Right cardiac atrium (tissue), 5 donors: ENCODE data around the gene SNX5. TPM values are rescaled to one million over a fixed set of nuclear protein-coding genes. Genes with fewer than 3 reads are reported as not detected.

ENCODE experiments used
- ATAC-seq, 2 donors: fragments of 200-7000 bp; cut with Tn5 transposase; one replicate each; pipeline versions ENCODE4 v1.8.0 to v1.9.1; 2020; ENCODE audit warnings: moderate library complexity in 2 of 2, mild to moderate bottlenecking in 1 of 2
- DNase-seq, 3 donors: peaks; one replicate each; pipeline ENCODE4 v3.0.0-alpha.2; 2020
- H3K27ac ChIP-seq: one replicate; pipeline ENCODE4 v1.5.1; 2013; ENCODE audit warnings: mild to moderate bottlenecking, low read length, control low read depth, moderate library complexity
- H3K27me3 ChIP-seq: one replicate; pipeline ENCODE4 v1.6.1; 2013; ENCODE audit not compliant: control insufficient read depth, insufficient read depth
- H3K4me1 ChIP-seq: one replicate; pipeline ENCODE4 v1.6.1; 2013; ENCODE audit warnings: low read length; ENCODE audit not compliant: control insufficient read depth, insufficient read depth
- H3K4me3 ChIP-seq: one replicate; pipeline ENCODE4 v1.5.1; 2013; ENCODE audit warnings: low read length, control low read depth
- H3K9me3 ChIP-seq: one replicate; pipeline ENCODE4 v1.6.1; 2013; ENCODE audit warnings: low read length; ENCODE audit not compliant: control insufficient read depth
- WGBS: extraction: QIAGEN DNeasy Blood & Tissue Kit; methylation state at CpG from one replicate; pipeline ENCODE4 v1.1.7; 2013; 5-methylcytosine and 5-hydroxymethylcytosine counted together
- intact Hi-C, 4 donors: fragments of 100-400 bp; cut with DNase I; formaldehyde crosslinking; loops; one replicate each; pipeline versions ENCODE4 v1.11.0 to v1.14.0; 2022 to 2023
- polyA plus RNA-seq: library from polyadenylated mRNA; stranded (reverse); fragments of 200-250 nt; gene quantifications from one replicate; pipeline ENCODE4 v1.2.3, GENCODE V29; 2013
- total RNA-seq, 4 donors: library from RNA; stranded (reverse); fragmentation: NEBNext Ultra II Directional; extraction: Animal tissue kit (Norgen Biotek cat#: 25700); gene quantifications; one replicate each; pipeline ENCODE4 v1.2.1, GENCODE V29; 2021
- donor health status: healthy with polysubstance abuse.
- donor health status: DM: no; HTN: yes; CAD: no.
- donor health status: DM: no; HTN: no; CAD: no.
- donor health status: DM: no; HTN: yes; CAD: no; lungs with severe emphysema.
- donor health status: DM: yes; HTN: yes; CAD: no.

SNX5 gene
- total and polyA plus RNA-seq, 5 donors = 46.7 to 53.9 (median 47.8) TPM

DNA sequence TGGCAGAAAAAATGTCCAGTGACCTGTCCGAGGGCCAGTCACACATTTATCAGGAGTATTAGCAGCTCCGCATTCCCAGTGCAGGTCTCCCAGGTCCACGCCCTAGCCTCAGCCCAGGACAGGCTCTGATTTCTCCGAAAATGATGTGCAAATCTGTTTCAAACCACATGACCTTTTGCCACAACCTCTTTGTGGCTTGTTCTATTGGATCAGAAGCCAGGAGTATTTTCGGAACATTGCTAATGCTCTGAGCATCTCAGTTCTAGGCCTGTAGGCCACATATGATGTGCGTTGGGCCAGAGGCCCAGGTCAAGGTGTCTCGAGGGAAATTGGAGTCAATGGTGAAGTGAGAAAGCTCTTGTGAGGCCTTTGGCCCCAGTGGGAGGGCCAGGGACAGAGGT is 40.4 kb downstream of the SNX5 start:
- Histone ChIP-seq H3K9me3 (no peaks in the 10 kb centered on the region), H3K27me3 (no peaks in the 10 kb centered on the region), H3K4me3 (no peak overlapping the region), H3K4me1 (peaks cover 3% of the 10 kb centered on the region), H3K27ac (no peak overlapping the region)
- WGBS = 67% methylated on average over 7 of the region's 7 CpGs
- intact Hi-C loops = no loop called here
- peak; percentile 12 to 27 for ATAC-seq
- no peak for DNase-seq

DNA sequence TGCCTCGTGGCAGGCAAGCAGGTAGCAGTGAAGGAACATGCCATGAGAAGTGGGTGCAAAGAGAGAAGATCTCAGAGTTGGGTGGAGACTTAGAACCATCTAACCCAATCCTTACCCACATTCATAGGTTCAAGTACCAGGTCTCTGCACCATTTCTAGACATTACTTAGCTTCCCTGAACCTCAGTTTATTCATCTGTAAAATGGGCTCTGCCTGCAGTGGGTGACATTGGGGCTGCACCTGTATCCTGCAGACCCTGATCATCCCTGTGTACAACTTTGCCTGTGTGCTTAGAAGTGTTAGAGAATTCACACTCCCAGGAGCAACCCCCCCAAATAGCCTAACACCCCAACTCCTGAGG is 42.7 kb downstream of the SNX5 start:
- intact Hi-C loops = no loop called here
- 55% methylated on average over 1 of the region's 1 CpG for WGBS

DNA sequence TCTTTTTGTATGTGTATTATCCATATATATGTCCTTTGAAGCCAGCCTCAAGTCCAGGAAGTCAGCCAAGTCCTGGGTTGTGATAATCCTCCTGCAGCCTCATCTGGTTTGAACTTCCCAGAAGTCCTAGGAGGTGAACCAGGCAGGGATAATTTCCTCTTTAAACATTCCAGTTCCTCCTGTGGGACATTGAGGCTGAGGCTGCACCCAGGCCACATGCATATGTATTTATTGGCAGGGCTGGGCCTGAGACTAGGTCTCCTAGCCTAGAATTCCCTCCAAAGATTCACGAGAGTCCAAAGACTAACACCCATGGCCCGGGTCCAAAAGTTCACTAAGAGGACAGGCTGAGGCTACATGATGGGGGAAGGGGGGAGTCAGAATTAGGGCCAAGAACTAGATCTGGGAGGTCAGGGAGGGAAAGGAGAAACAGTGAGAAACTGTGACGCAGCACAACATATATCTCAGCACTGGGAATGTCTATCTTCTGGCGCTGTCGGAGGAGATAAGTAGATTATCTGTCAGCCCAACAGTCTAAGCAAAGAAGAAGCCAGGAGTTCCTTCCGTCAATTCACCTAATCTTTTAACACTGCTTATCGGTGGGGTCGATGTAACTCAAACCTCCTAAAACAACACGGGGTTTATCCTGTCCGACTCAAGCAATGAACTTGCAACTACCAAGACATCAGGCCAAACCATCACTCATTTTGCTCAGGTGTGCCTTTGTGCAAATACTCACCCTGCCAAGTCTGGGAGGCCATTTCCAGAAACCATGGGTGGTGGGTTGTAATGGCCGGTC is 43.3 kb downstream of the SNX5 start:
- H3K27me3 ChIP-seq = no peaks in the 10 kb centered on the region
- H3K9me3 ChIP-seq = no peaks in the 10 kb centered on the region
- intact Hi-C loops = no loop called here
- H3K4me3 ChIP-seq = no peak overlapping the region
- H3K4me1 ChIP-seq = peaks cover 3% of the 10 kb centered on the region
- H3K27ac ChIP-seq = no peak overlapping the region
- 32% methylated on average over 11 of the region's 11 CpGs for WGBS
- DNase-seq (peak in 2 of 3 donors; percentile 46 to 74), ATAC-seq (peak; percentile 64 to 66)

More for the DNA sequence above, 42.7 kb downstream of the SNX5 start:
- ATAC-seq (no peak), DNase-seq (no peak)
- H3K9me3 ChIP-seq = no peaks in the 10 kb centered on the region
- H3K4me3 ChIP-seq = no peak overlapping the region
- no peaks in the 10 kb centered on the region for H3K27me3 ChIP-seq
- peaks cover 3% of the 10 kb centered on the region for H3K4me1 ChIP-seq
- H3K27ac ChIP-seq = no peak overlapping the region

DNA sequence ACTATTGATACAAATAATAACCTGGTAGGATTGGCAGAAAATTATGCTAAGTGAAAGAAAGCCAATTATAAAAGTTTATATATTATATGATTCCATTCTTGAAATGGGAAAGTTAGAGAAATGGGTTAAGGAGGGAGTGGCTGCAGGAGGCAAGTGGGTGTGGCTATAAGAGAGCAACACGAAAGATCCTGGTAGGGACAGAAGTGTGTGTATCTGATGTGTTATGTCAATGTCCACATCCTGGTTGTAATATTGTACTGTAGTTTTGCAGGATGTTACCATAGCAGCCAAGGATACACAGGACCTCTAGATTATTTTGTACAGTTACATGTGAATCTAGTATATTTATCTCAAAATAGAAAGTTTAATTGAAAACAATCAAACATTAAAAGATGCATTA is 46.8 kb downstream of the SNX5 start:
- Histone ChIP-seq H3K9me3 (no peaks in the 10 kb centered on the region), H3K4me1 (peaks cover 3% of the 10 kb centered on the region)
- ATAC-seq = no peak

DNA sequence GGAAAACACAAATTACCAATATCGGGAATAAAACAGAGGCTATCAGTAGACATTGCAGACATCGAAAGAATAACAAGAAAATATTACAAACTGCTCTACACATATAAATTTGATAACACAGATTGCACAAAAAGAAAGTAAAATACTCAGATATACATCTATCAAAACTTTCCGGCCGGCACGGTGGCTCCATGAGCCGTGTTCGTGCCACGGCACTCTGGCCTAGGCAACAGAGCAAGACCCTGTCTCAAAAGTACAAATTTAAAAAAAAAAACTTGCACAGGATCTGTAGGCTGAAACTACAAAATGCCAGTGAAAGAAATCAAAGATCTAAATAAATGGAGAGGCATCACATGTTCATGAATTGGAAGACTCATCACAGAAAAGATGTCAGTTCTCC is 49.4 kb downstream of the SNX5 start:
- no peak overlapping the region for H3K27ac ChIP-seq
- intact Hi-C loops = no loop called here
- no peaks in the 10 kb centered on the region for H3K9me3 ChIP-seq
- H3K4me3 ChIP-seq = no peak overlapping the region
- no peaks in the 10 kb centered on the region for H3K27me3 ChIP-seq
- H3K4me1 ChIP-seq = no peaks in the 10 kb centered on the region
- DNase-seq (no peak), ATAC-seq (no peak)
- 97% methylated on average over 8 of the region's 8 CpGs for WGBS

More for the DNA sequence above, 46.8 kb downstream of the SNX5 start:
- 13% methylated on average over 1 of the region's 1 CpG for WGBS
- Histone ChIP-seq H3K27me3 (no peaks in the 10 kb centered on the region), H3K27ac (no peak overlapping the region), H3K4me3 (no peak overlapping the region)
- intact Hi-C loops = no loop called here
- no peak for DNase-seq

DNA sequence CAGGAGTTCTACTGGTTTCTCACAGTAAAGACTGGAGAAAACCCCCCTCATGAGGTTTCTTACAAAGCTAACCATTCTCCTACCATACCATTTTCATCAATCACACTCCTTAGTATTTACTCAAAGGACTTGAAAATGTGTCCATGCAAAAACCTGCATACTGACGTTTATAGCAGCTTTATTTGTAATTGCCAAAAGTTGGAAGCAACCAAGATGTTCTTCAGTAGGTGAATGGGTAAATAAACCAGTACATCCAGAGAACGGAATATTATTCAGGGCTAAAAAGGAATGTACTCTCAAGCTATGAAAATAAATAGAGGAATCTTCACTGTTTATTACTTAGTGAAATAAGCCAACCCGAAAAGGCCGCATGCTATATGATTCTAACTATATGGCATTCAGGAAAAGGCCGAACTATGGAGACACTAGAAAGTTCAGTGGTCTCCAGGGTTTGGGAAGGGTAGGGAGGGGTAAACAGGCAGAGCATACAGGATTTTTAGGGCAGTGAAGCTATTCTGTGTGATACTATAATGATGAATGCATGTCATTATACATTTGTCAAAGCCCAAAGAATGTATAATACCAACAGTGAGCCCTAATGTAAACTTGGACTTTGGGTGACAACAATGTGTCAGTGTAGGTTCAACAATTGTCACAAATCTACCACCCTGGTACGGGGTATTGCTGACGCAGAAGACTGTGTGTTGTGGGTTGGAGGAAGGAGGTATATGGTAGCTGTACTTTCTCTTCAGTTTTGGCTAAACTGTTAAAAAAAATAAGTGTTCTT is 50.6 kb downstream of the SNX5 start:
- ATAC-seq = no peak
- Histone ChIP-seq H3K27me3 (no peaks in the 10 kb centered on the region), H3K4me3 (no peak overlapping the region), H3K9me3 (no peaks in the 10 kb centered on the region), H3K27ac (no peak overlapping the region), H3K4me1 (no peaks in the 10 kb centered on the region)
- DNase-seq = no peak
- 90% methylated on average over 7 of the region's 7 CpGs for WGBS
- intact Hi-C loops = no loop called here

DNA sequence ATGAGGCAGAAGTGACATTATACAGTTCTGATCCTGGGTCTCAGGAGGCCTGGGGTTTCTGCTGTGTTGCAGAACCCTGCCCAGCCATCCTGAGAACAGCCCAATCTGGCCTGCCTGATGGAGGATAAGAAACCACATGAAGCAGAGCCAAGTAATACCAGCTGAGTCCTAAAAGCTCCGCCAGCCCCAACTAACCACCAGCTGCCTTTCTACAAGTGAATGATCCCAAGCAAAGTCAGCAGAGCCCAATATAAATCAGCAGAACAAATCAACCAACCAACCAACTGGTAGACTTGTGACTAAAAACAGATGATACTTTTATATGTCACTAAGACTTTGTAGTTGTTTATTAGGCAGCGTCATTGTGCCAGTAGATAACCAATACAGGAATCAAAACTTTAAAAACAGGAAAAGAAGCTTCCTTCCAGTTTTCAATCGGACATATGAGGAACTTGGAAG is 52.1 kb downstream of the SNX5 start:
- intact Hi-C loops = no loop called here
- Histone ChIP-seq H3K9me3 (no peaks in the 10 kb centered on the region), H3K4me3 (no peak overlapping the region), H3K27me3 (no peaks in the 10 kb centered on the region), H3K27ac (no peak overlapping the region), H3K4me1 (no peaks in the 10 kb centered on the region)
- DNase-seq (no peak), ATAC-seq (no peak)
- 49% methylated on average over 3 of the region's 3 CpGs for WGBS

DNA sequence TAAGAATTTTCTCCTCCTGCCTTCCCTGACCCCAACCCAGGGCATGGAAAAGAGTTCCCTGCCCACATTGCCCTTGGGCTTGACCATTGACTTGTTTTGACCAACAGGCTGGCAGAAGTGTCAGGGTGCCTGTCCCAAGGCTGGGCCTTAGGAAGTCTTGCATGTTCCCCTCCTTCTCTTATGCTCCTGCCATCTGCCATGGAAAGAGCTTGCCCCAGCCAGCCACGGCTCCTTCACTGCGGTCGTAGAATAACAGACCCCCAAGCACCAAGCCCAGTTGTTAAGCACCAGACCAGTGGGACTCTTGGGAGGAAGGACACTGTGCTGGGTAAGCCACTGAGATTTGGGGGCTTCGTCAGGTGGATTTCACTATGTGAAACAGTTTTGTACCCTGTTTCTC is 53.6 kb downstream of the SNX5 start:
- 87% methylated on average over 4 of the region's 4 CpGs for WGBS
- ATAC-seq (no peak), DNase-seq (no peak)
- intact Hi-C loops = no loop called here
- Histone ChIP-seq H3K4me3 (no peak overlapping the region), H3K9me3 (no peaks in the 10 kb centered on the region), H3K27me3 (no peaks in the 10 kb centered on the region), H3K27ac (no peak overlapping the region), H3K4me1 (peaks cover 2% of the 10 kb centered on the region)

DNA sequence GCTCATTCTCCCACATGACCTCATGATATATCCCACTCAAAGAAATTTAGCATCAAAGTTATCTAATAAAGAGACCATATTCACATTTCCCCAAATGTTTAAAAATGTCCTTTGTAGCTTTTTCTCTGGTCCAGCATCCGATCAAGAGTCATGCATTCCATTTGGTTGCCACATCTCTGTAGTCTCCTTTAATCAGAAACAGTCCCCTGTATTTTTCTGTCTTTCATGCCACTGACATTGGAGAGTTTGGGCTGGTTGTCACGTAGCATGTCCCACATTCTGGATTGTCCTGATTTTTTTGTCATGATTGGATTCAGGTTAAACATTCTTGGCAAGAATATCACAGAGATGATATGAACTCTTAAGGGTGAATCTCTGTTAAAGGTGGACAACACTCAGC is 55.7 kb downstream of the SNX5 start:
- Histone ChIP-seq H3K4me1 (peaks cover 2% of the 10 kb centered on the region), H3K9me3 (no peaks in the 10 kb centered on the region), H3K27me3 (no peaks in the 10 kb centered on the region), H3K27ac (no peak overlapping the region), H3K4me3 (no peak overlapping the region)
- intact Hi-C loops = no loop called here
- ATAC-seq = no peak
- WGBS = 82% methylated on average over 2 of the region's 2 CpGs
- no peak for DNase-seq

DNA sequence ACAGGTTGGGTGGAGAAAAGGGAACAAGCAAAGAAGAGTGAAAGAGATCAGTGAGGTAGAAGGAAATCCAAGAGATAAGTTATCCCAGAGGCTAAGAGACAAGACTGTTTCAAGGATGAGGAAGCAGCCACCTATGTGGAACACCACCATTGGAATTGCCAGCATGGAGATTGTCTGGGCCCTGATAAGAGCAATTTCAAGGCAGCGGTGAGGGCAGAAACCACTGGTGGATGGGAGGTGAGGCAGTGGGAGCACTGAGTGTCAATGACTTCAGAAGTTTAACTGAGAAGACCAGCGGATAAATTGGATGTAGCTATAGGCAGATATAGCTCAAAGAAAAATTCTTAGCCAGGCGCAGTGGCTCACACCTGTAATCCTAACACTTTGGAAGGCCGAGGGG is 56.7 kb downstream of the SNX5 start:
- Histone ChIP-seq H3K4me3 (no peak overlapping the region), H3K27me3 (no peaks in the 10 kb centered on the region), H3K9me3 (no peaks in the 10 kb centered on the region), H3K4me1 (peaks cover 2% of the 10 kb centered on the region), H3K27ac (no peak overlapping the region)
- intact Hi-C loops = no loop called here
- no peak for ATAC-seq
- no peak for DNase-seq
- WGBS = 82% methylated on average over 4 of the region's 4 CpGs

DNA sequence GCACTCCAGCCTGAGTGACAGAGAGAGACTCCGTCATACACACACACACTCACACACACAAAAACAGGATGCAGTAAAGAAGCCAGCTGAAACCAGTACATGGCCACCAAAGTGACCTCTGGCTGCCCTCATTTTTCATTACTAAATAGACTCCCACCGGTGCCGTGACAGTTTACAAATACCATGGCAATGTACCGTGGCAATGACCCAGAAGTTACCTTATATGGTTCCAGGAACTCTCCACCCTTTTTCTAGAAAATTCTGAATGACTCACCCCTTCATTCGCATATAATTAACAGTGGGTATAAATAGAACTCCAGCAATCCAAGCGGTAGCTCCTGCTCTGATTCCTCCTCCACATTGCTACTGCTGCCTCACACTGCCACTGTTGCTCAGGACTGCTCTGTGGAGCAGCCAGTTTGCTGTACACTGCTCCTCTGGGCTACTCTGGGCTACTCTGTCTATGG is 57.7 kb downstream of the SNX5 start:
- 23% methylated on average over 6 of the region's 6 CpGs for WGBS
- intact Hi-C loops = no loop called here
- no peaks in the 10 kb centered on the region for H3K9me3 ChIP-seq
- peak overlapping the region; percentile 41 for H3K27ac ChIP-seq
- peak in 2 of 3 donors; percentile 59 to 74 for DNase-seq
- H3K4me3 ChIP-seq = no peak overlapping the region
- H3K27me3 ChIP-seq = no peaks in the 10 kb centered on the region
- H3K4me1 ChIP-seq = peaks cover 2% of the 10 kb centered on the region
- ATAC-seq = peak; percentile 89 to 94
